HepG2 (cell line): Measurements from ENCODE around the gene NUDCD2. TPM values are rescaled to one million over a fixed set of nuclear protein-coding genes. Genes with fewer than 3 reads are reported as not detected.
A peak's percentile ranks its signal among the peaks of the same experiment; 100 is the strongest.

Source experiments
- ETV5 ChIP-seq: IDR thresholded peaks from 2 replicates; pipeline ENCODE4 v1.6.1; 2018; ENCODE audit warnings: missing biosample characterization, missing genetic modification reagents, inconsistent platforms, borderline replicate concordance
- ISL2 ChIP-seq: sonication (generic); formaldehyde crosslinking; IDR thresholded peaks from 2 replicates; pipeline ENCODE4 v1.5.0; 2020; ENCODE audit warnings: missing genetic modification reagents
- KLF6 ChIP-seq: IDR thresholded peaks from 2 replicates; pipeline ENCODE4 v1.8.0; 2016; ENCODE audit warnings: missing biosample characterization, missing genetic modification reagents
- MTA3 ChIP-seq: sonication (generic); formaldehyde crosslinking; IDR thresholded peaks from 2 replicates; pipeline ENCODE4 v1.4.0; 2020; ENCODE audit warnings: missing genetic modification reagents
- MTF1 ChIP-seq: sonication (generic); formaldehyde crosslinking; IDR thresholded peaks from 2 replicates; pipeline ENCODE4 v1.5.0; 2020; ENCODE audit warnings: missing genetic modification reagents
- NRL ChIP-seq: sonication (generic); formaldehyde crosslinking; IDR thresholded peaks from 2 replicates; pipeline ENCODE4 v1.5.0; 2020; ENCODE audit warnings: missing genetic modification reagents, mild to moderate bottlenecking, moderate library complexity, borderline replicate concordance
- PLRG1 ChIP-seq: fragments of 450-650 bp; conservative IDR thresholded peaks from 2 replicates; pipeline ENCODE4 v1.6.1; 2016
- RBFOX2 ChIP-seq: fragments of 200-400 bp; formaldehyde crosslinking; IDR thresholded peaks from 2 replicates; pipeline ENCODE4 v1.6.1; 2017; ENCODE audit warnings: low read depth, mild to moderate bottlenecking, low read length
- TCF12 ChIP-seq, 2 experiments: fragments of 450-650 bp in 1 of 2; sonication (generic) in 1 of 2; formaldehyde crosslinking in 1 of 2; IDR thresholded peaks; 2 replicates each; pipeline versions ENCODE4 v1.6.1 to v1.8.0; 2017 to 2022; ENCODE audit warnings: antibody characterized with exemption in 1 of 2, mild to moderate bottlenecking in 1 of 2, missing genetic modification reagents in 1 of 2, moderate library complexity in 1 of 2
- TEAD2 ChIP-seq: sonication (generic); formaldehyde crosslinking; IDR thresholded peaks from 2 replicates; pipeline ENCODE4 v1.9.0; 2021; ENCODE audit warnings: missing genetic modification reagents
- ZNF274 ChIP-seq: sonication (generic); formaldehyde crosslinking; IDR thresholded peaks from 2 replicates; pipeline ENCODE4 v1.5.1; 2020; ENCODE audit warnings: mild to moderate bottlenecking, missing genetic modification reagents
- ZNF292 ChIP-seq: sonication (generic); formaldehyde crosslinking; IDR thresholded peaks from 2 replicates; pipeline ENCODE4 v1.8.1; 2022; ENCODE audit warnings: mild to moderate bottlenecking, low read depth, missing genetic modification reagents, borderline replicate concordance
- ZNF619 ChIP-seq: sonication (generic); formaldehyde crosslinking; IDR thresholded peaks from 2 replicates; pipeline ENCODE4 v1.4.0; 2020; ENCODE audit warnings: mild to moderate bottlenecking, missing genetic modification reagents
- ZNF816 ChIP-seq: sonication (generic); formaldehyde crosslinking; IDR thresholded peaks from 2 replicates; pipeline ENCODE4 v1.8.0; 2022; ENCODE audit warnings: missing genetic modification reagents, mild to moderate bottlenecking, borderline replicate concordance
- polyA plus RNA-seq, 8 experiments: library from polyadenylated mRNA; depleted of rRNA in 3 of 8; stranded (reverse) in 7 of 8; unstranded in 1 of 8; fragments of >200 nt; fragmentation: Illumina TruSeq in 4 of 8; extraction: Trizol in 4 of 8; gene quantifications; 2 replicates each; pipeline versions ENCODE4 v1.2.1 to v1.2.3, GENCODE V29; 2011 to 2016; ENCODE audit warnings: low read depth in 4 of 8, missing spikeins in 1 of 8, mixed read lengths in 1 of 8; ENCODE audit not compliant: insufficient read depth in 1 of 8
- total RNA-seq, 5 experiments: library from RNA; depleted of rRNA; stranded (reverse); fragments of >200 nt; fragmentation: Illumina TruSeq; extraction: Trizol; gene quantifications; 2 replicates each; pipeline ENCODE4 v1.2.3, GENCODE V29; 2016; ENCODE audit warnings: low read depth in 1 of 5
- TF ChIP-seq, protein P1 (sequence below): sonication (generic); formaldehyde crosslinking; conservative IDR thresholded peaks from 2 replicates; pipeline ENCODE4 v1.5.0; 2020; ENCODE audit warnings: missing genetic modification reagents
- TF ChIP-seq, protein P2 (sequence below): IDR thresholded peaks from 2 replicates; pipeline ENCODE4 v1.6.1; 2016; ENCODE audit warnings: low read depth, control low read depth
- TF ChIP-seq, protein P3 (sequence below): sonication (generic); formaldehyde crosslinking; IDR thresholded peaks from 2 replicates; pipeline ENCODE4 v1.4.0; 2020; ENCODE audit warnings: mild to moderate bottlenecking, missing genetic modification reagents
- TF ChIP-seq, protein P4 (sequence below): sonication (generic); formaldehyde crosslinking; conservative IDR thresholded peaks from 2 replicates; pipeline ENCODE4 v1.8.0; 2022; ENCODE audit warnings: low read depth, missing genetic modification reagents
- TF ChIP-seq, protein P5 (sequence below): sonication (generic); formaldehyde crosslinking; IDR thresholded peaks from 2 replicates; pipeline ENCODE4 v1.5.0; 2020; ENCODE audit warnings: mild to moderate bottlenecking, low read depth, missing genetic modification reagents, borderline replicate concordance
- TF ChIP-seq, protein P6 (sequence below): sonication (generic); formaldehyde crosslinking; IDR thresholded peaks from 2 replicates; pipeline ENCODE4 v1.4.0; 2020; ENCODE audit warnings: mild to moderate bottlenecking, missing genetic modification reagents

The NUDCD2 gene
- total and polyA plus RNA-seq, 2 of the 13 experiments (the other 11 are each of a cell fraction or from before 2014, with no cell fraction given), result 14.8 to 39.2 TPM

DNA sequence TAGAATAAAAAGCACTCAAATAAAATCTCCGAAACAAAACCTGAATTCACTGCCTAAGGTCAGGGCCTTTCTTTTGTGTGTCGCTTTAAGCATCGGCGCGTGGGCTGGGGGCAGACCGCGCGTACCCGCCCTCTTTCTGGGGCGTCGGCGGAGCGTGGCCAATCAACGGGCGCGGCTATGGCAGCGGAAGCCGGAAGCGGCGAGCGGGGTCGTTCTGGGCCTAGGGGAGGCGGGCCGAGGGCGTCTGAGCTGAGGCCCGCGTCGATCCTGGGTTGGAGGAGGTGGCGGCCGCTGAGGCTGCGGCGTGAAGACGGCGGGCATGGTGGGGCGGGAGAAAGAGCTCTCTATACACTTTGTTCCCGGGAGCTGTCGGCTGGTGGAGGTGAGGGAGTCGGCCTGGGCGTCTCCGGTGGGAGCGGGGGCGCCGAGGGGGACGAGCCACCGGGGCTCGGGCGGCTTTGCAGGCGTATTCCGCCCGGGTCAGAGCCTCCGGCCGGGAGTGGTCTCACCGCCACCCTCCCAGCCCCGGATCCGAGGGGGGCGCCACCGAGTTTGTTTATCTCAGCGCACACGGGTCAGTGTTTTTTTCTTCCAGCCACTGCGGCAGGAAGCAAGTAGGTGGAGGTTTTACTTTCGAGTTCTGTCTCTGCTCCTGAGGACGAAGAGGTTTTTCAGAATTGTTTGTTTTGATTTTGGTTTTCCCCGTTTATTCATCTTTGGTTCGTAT lies 45.6 kb upstream of the NUDCD2 start, which contains the start of gene MAT2B (continued):
- TF ChIP-seq, protein P1, sequence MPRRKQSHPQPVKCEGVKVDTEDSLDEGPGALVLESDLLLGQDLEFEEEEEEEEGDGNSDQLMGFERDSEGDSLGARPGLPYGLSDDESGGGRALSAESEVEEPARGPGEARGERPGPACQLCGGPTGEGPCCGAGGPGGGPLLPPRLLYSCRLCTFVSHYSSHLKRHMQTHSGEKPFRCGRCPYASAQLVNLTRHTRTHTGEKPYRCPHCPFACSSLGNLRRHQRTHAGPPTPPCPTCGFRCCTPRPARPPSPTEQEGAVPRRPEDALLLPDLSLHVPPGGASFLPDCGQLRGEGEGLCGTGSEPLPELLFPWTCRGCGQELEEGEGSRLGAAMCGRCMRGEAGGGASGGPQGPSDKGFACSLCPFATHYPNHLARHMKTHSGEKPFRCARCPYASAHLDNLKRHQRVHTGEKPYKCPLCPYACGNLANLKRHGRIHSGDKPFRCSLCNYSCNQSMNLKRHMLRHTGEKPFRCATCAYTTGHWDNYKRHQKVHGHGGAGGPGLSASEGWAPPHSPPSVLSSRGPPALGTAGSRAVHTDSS (CRISPR knock-in tag), result no peak
- TF ChIP-seq ZNF816 (CRISPR knock-in tag), result peak; percentile 42; the same call in 1 of the 2 replicates
- no peak for TF ChIP-seq ZNF292 (CRISPR knock-in tag)
- TF ChIP-seq TCF12 (IDR thresholded peaks at IDR 0.05), result no peak
- no peak for TF ChIP-seq TCF12 (CRISPR knock-in tag; IDR thresholded peaks at IDR 0.05)
- peak; percentile 60; the same call in 1 of the 2 replicates for TF ChIP-seq KLF6
- TF ChIP-seq ZNF619 (CRISPR knock-in tag), result no peak
- TF ChIP-seq, protein P2, sequence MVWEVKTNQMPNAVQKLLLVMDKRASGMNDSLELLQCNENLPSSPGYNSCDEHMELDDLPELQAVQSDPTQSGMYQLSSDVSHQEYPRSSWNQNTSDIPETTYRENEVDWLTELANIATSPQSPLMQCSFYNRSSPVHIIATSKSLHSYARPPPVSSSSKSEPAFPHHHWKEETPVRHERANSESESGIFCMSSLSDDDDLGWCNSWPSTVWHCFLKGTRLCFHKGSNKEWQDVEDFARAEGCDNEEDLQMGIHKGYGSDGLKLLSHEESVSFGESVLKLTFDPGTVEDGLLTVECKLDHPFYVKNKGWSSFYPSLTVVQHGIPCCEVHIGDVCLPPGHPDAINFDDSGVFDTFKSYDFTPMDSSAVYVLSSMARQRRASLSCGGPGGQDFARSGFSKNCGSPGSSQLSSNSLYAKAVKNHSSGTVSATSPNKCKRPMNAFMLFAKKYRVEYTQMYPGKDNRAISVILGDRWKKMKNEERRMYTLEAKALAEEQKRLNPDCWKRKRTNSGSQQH (CRISPR knock-in tag), result 0 out of 2 replicates have a peak, but pooled peaks have one; percentile 32
- TF ChIP-seq ZNF274, result no peak; the same call in 1 of the 2 replicates
- no peak for TF ChIP-seq MTF1 (CRISPR knock-in tag)
- no peak for TF ChIP-seq MTA3 (CRISPR knock-in tag)
- TF ChIP-seq, protein P3, sequence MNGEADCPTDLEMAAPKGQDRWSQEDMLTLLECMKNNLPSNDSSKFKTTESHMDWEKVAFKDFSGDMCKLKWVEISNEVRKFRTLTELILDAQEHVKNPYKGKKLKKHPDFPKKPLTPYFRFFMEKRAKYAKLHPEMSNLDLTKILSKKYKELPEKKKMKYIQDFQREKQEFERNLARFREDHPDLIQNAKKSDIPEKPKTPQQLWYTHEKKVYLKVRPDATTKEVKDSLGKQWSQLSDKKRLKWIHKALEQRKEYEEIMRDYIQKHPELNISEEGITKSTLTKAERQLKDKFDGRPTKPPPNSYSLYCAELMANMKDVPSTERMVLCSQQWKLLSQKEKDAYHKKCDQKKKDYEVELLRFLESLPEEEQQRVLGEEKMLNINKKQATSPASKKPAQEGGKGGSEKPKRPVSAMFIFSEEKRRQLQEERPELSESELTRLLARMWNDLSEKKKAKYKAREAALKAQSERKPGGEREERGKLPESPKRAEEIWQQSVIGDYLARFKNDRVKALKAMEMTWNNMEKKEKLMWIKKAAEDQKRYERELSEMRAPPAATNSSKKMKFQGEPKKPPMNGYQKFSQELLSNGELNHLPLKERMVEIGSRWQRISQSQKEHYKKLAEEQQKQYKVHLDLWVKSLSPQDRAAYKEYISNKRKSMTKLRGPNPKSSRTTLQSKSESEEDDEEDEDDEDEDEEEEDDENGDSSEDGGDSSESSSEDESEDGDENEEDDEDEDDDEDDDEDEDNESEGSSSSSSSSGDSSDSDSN, result peak; percentile 91
- TF ChIP-seq NRL (CRISPR knock-in tag), result peak; percentile 62; the same call in 1 of the 2 replicates
- TF ChIP-seq ISL2 (CRISPR knock-in tag), result peak; percentile 60
- TF ChIP-seq PLRG1, result no peak
- no peak for TF ChIP-seq TEAD2 (CRISPR knock-in tag)
- TF ChIP-seq, protein P4, sequence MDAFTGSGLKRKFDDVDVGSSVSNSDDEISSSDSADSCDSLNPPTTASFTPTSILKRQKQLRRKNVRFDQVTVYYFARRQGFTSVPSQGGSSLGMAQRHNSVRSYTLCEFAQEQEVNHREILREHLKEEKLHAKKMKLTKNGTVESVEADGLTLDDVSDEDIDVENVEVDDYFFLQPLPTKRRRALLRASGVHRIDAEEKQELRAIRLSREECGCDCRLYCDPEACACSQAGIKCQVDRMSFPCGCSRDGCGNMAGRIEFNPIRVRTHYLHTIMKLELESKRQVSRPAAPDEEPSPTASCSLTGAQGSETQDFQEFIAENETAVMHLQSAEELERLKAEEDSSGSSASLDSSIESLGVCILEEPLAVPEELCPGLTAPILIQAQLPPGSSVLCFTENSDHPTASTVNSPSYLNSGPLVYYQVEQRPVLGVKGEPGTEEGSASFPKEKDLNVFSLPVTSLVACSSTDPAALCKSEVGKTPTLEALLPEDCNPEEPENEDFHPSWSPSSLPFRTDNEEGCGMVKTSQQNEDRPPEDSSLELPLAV (CRISPR knock-in tag), result no peak
- TF ChIP-seq ETV5 (CRISPR knock-in tag), result peak; percentile 53
- TF ChIP-seq, protein P5, sequence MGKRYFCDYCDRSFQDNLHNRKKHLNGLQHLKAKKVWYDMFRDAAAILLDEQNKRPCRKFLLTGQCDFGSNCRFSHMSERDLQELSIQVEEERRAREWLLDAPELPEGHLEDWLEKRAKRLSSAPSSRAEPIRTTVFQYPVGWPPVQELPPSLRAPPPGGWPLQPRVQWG (CRISPR knock-in tag), result no peak
- peak; percentile 98 for TF ChIP-seq RBFOX2
- TF ChIP-seq, protein P6, sequence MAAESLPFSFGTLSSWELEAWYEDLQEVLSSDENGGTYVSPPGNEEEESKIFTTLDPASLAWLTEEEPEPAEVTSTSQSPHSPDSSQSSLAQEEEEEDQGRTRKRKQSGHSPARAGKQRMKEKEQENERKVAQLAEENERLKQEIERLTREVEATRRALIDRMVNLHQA (CRISPR knock-in tag), result no peak
